ENCODE data around the gene TSHZ1.

DNA sequence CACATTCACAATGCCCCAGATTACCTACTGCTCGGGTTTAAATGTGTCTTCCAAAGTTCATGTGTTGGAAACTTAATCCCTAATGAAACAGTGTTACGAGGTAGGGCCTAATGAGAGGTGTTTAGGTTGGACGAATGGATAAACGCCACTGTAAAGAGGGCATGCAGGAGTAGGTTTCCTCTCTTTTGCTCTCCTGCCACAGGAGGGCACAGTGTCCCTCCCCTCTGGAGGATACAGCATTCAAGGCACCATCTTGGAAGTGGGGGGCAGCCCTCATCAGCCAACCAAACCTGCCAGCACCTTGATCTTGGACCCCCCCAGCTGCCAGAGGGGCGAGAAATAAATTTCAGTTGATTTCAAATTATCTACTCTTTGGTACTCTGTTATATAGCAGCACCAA, 103.5 kb downstream of the TSHZ1 start:
- TF ChIP-seq LEF1 (IDR thresholded peaks at IDR 0.05; ENCODE audit: borderline replicate concordance) (no peak), FOXA1 (IDR thresholded peaks at IDR 0.05) (no peak), NFRKB (IDR thresholded peaks at IDR 0.05) (no peak), SP1 (IDR thresholded peaks at IDR 0.05) (no peak), BHLHE40 (IDR thresholded peaks at IDR 0.05; ENCODE audit: borderline replicate concordance) (no peak), ELF4 (IDR thresholded peaks at IDR 0.05) (no peak), FOXM1 (IDR thresholded peaks at IDR 0.05; ENCODE audit: borderline replicate concordance) (no peak), TARDBP (IDR thresholded peaks at IDR 0.05) (no peak)

All from HEK293T (cell line).